GM12892 (cell line): ENCODE data around the gene COL5A1.

Experiments
- DNase-seq: peaks from one replicate; pipeline ENCODE4 v3.0.0; 2011; ENCODE audit not compliant: insufficient read length
- FAIRE-seq: peaks from 2 replicates; lab custom pipeline; 2011; peaks lifted over from hg19 to GRCh38; lab: Jason Lieb, UNC
- POLR2A ChIP-seq: IDR thresholded peaks from 2 replicates; pipeline ENCODE4 v1.6.1; 2011; ENCODE audit warnings: low read depth, low read length, control low read depth
- POLR2AphosphoS5 ChIP-seq: IDR thresholded peaks from 2 replicates; pipeline ENCODE4 v1.6.1; 2011; ENCODE audit warnings: low read depth, low read length, control low read depth
- TAF1 ChIP-seq: IDR thresholded peaks from 2 replicates; pipeline ENCODE4 v1.6.1; 2011; ENCODE audit warnings: low read depth, mild to moderate bottlenecking, control low read depth, low read length, borderline replicate concordance

The COL5A1 gene

GRCh38 chr9:134622896-134623257 is 18.7 kb upstream of the COL5A1 start:
- FAIRE-seq, result no peak
- DNase-seq, result no peak
- TF ChIP-seq POLR2A (no peak), POLR2AphosphoS5 (no peak), TAF1 (no peak)

- no peak for TF ChIP-seq POLR2A
- no peak for TF ChIP-seq TAF1
- no peak for TF ChIP-seq POLR2AphosphoS5
- FAIRE-seq (no peak), DNase-seq (no peak)
Observed at GRCh38 chr9:134623258-134624066, 18.1 kb upstream of the COL5A1 start.

DNA sequence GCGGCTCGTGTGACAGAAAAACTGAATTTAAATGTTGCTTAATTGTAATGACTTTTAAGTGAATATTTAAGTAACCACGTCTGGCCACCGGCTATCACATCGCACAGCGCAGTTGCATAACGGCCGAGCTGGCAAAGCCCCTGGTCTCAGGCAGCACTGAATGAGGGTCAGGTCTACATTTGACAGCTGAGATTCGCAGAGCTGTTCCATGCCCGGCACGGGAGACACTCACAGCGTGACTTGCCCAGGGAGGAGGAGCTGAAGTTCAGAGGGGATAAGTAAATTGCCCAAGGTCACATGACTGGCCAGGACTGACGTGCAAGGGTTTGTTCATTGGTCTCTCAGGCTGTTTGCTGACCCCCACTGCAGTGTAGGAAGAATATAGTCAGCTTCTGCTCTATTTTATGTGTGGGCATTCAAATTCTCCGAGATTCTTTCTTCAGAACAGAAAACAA is 17.4 kb upstream of the COL5A1 start:
- FAIRE-seq (no peak), DNase-seq (no peak)
- TF ChIP-seq TAF1 (no peak), POLR2A (no peak), POLR2AphosphoS5 (no peak)

GRCh38 chr9:134624621-134625181 is 16.9 kb upstream of the COL5A1 start:
- TF ChIP-seq POLR2A (no peak), POLR2AphosphoS5 (no peak), TAF1 (no peak)
- DNase-seq (no peak), FAIRE-seq (no peak)

- FAIRE-seq, result no peak
- TF ChIP-seq POLR2AphosphoS5 (no peak), TAF1 (no peak), POLR2A (no peak)
- no peak for DNase-seq
Observed at GRCh38 chr9:134625361-134626068, 16.1 kb upstream of the COL5A1 start.

DNA sequence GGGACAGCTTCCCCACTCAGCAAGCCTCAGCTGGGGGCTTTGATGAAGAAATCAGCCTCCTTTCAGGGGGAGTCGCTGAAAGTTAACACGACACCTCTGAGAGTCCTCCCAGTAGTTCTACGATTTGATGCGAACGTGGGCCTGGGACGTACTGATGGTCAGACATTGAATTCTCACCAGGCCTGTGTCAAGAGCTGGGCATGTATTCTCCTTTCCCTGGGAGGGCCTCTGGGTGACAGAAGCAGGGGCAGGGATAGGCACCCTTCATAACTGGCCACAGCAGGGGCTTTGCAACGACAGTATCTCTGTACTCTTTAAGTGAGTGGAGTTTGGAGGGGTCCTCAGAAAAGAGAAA is 15.6 kb upstream of the COL5A1 start:
- no peak for FAIRE-seq
- DNase-seq, result no peak
- no peak for TF ChIP-seq POLR2A
- no peak for TF ChIP-seq TAF1
- TF ChIP-seq POLR2AphosphoS5, result no peak

DNA sequence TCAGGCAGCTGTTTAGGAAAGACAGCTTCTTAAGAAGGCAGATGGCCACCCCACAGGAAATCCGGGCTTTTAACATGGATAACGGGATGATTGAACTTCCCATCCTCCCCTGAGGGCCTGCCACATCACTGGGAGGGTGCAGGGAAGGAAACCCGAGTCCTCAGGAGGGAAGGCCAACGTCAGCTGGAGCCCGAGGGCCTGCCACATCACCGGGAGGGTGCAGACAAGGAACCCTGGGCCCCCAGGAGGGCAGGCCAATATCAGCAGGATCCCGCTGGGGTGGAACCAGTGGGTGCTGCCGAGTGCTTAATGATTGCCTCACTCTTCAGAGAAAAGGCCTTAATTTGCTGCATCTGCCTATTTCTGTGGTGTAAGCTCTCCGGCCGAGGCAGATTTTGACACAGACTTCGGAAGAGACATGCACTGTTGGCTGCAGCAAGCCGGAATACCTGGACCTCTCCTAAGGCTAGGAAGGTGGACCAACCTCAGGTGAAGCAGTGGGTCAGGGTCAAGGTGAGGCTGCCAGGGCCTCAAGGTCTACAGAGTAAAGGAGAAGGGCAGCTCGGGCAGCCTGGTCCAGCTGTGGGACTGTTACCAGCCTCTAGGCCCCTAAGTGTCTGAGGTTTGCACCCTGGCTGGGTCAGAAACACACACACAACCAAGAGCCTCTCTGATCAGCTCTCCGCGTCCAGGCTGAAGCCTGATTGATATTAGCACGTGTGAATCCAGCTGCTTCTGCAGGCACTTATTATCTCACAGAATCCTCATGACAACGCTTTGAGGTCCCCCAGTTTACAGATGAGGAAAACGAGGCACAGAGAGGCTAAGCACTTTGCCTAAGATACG is 14.8 kb upstream of the COL5A1 start:
- no peak for DNase-seq
- no peak for TF ChIP-seq TAF1
- no peak for TF ChIP-seq POLR2A
- TF ChIP-seq POLR2AphosphoS5, result no peak
- FAIRE-seq, result no peak

GRCh38 chr9:134627417-134628353 is 13.9 kb upstream of the COL5A1 start:
- TF ChIP-seq TAF1 (no peak), POLR2AphosphoS5 (no peak)
- no peak for FAIRE-seq
- no peak for DNase-seq

DNA sequence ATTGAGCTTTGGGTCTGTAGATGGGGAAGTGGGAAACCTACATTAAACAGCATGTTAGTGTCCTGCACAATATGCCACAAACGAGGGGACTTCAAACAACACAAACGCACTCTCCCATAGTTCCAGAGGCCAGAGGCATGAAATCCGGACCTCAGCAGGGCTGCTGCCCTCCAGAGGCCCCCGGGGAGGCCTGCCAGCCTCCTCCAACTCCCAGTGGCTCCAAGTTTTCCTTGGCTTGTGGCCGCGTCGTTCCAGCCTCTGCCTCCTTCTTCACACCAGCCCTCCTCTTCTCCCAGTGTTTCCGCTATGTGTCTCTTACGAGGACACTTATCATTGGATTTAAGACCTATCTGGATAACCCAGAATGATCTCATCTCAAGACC is 13.3 kb upstream of the COL5A1 start:
- FAIRE-seq, result no peak
- TF ChIP-seq TAF1 (no peak), POLR2AphosphoS5 (no peak)

DNA sequence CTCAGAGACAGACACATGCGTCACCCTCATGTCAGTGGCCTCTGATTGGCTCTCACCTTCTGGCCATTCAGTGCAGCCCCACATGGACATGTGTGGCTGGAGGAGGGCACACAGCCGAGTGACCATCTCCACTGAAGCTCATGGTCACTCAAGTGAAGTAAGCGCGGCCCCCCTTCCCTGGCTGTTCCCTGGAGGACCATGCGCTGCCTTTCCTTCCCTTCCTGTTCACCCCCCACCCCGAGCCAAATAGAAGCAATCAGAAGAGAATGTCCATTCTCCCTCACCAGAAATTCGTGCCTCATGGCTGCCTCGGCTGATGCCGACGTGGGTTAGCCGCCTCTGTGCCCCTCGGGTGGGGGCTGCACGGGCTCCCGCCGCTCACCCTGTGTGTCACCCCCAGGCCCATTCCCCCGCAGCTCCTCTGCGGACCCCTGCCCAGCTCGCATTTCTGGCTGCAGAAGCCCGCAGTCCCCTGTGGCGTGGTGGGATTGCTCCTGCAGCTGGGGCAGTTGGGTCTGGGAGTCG is 12.5 kb upstream of the COL5A1 start:
- no peak for TF ChIP-seq POLR2AphosphoS5
- DNase-seq (no peak), FAIRE-seq (no peak)

More for the DNA sequence above, 13.3 kb upstream of the COL5A1 start:
- DNase-seq, result no peak

GRCh38 chr9:134629586-134630392 is 11.8 kb upstream of the COL5A1 start:
- DNase-seq, result no peak
- no peak for TF ChIP-seq POLR2AphosphoS5
- no peak for TF ChIP-seq POLR2A
- no peak for TF ChIP-seq TAF1
- FAIRE-seq, result no peak
